ENCODE measurements around the gene APOBEC3B. TPM values are rescaled to one million over a fixed set of nuclear protein-coding genes. Genes with fewer than 3 reads are reported as not detected.
"Not testable (repeated sequence)": the region's sequence is repeated elsewhere in the genome, so short reads cannot be mapped to it uniquely, and the experiment has no call there.

The APOBEC3B gene
- total RNA-seq, 2 experiments from 2014 or later, result not detected

DNA sequence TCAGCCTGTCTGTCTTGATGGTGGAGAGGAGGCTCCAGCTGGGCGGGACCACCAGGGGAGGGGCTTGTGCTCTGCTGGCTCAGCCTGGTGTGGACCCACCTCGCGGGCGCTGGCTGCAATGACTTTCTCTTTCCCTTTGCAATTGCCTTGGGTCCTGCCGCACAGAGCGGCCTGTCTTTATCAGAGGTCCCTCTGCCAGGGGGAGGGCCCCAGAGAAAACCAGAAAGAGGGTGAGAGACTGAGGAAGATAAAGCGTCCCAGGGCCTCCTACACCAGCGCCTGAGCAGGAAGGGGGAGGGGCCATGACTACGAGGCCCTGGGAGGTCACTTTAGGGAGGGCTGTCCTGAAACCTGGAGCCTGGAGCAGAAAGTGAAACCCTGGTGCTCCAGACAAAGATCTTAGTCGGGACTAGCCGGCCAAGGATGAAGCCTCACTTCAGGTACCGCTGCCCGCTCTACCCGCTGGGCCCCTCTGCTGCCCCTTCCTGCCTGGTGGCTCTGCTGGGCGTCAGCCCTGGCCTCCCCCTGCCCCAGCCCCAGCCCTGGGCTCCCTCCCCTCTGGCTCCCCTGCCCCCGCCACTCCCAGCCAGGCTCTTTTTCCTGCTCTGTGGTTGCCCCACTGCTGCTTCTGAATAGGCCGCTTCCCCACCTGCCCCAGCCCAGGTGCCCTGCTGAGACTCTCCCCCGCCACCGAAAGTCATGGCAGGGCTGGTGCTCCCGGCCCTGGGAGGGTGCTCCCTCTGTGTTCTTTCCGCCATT, 58.6 kb downstream of the APOBEC3B start, which contains the start of gene APOBEC3F:
Gene APOBEC3F (plus strand): TSS at position 327 of the 759 bp plus-strand sequence. CDS start 97 bp downstream, at position 424.
- H3K36me3 ChIP-seq (ENCODE audit: insufficient read depth, low read length), result peaks cover 18% of the 10 kb centered on the region
- CTCF ChIA-PET; H3K9me3 ChIP-seq (ENCODE audit: control insufficient read depth in 1 of 2, insufficient read depth in 1 of 2, low read length in 2 of 2); H3K27me3 Mint-ChIP-seq; H3K27me3 ChIP-seq (ENCODE audit: control insufficient read depth in 1 of 2, insufficient read depth in 2 of 2, low read length in 2 of 2); H3K9me3 Mint-ChIP-seq: not testable (repeated sequence)
- peaks cover 47% of the 10 kb centered on the region for H3K4me1 Mint-ChIP-seq (ENCODE audit: low read depth)
- H3K27ac Mint-ChIP-seq, result peak within 1 kb of the TSS; percentile 85
- intact Hi-C loops (cut with DNase I, micrococcal nuclease), result loop anchor here in 1 of 2 experiments (5.0 kb wide), 2 partner anchors 33 to 47 kb away; no protein-coding TSS in a partner anchor
- peak within 1 kb of the TSS; percentile 88 for H3K4me3 Mint-ChIP-seq
- peaks cover 44% of the 10 kb centered on the region for H3K4me1 ChIP-seq (ENCODE audit: insufficient read depth, low read length)
- ATAC-seq (ENCODE audit: poor library complexity), result peak; percentile 89
- POLR2A ChIA-PET, result interaction anchor here (0.7 to 1.0 kb wide), 2 partner anchors 13 to 49 kb away, joined by 3 to 4 read pairs; no protein-coding TSS in a partner anchor
- peak within 1 kb of the TSS; percentile 55 to 63 for H3K27ac ChIP-seq (ENCODE audit: low read depth in 1 of 2, low read length in 2 of 2)
- H3K4me3 ChIP-seq (ENCODE audit: low read length), result peak within 1 kb of the TSS; percentile 67
- H3K36me3 Mint-ChIP-seq (ENCODE audit: low read depth), result peaks cover 17% of the 10 kb centered on the region
- DNase-seq, result peak; percentile 46 to 83 (median 52)

DNA sequence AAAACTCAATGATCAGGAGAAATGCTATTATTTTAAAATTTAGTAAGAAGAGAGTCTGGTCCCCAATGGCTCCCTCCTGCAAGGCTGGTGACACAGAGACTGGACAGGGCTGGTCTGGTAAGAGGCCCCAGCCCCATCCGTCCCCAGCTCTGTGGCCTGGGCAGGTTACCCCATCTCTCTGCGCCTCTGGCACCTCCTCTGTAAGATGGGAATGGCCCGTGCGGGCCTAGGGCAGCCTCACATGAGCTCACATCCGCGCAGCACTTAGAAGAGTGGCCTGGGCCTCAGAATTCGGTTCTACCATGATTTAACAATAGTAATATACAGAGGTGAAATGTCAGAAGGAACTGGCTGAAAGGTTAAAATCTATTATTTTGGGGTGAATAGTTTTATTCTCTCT, 59.8 kb downstream of the APOBEC3B start:
- peaks cover 42% of the 10 kb centered on the region for H3K4me1 ChIP-seq (ENCODE audit: insufficient read depth, low read length)
- peaks cover 48% of the 10 kb centered on the region for H3K4me1 Mint-ChIP-seq (ENCODE audit: low read depth)
- H3K36me3 ChIP-seq (ENCODE audit: insufficient read depth, low read length), result peaks cover 22% of the 10 kb centered on the region
- H3K27me3 Mint-ChIP-seq, result no peaks in the 10 kb centered on the region
- no peak for ATAC-seq (ENCODE audit: poor library complexity)
- H3K36me3 Mint-ChIP-seq (ENCODE audit: low read depth), result peaks cover 28% of the 10 kb centered on the region
- no peaks in the 10 kb centered on the region for H3K9me3 ChIP-seq (ENCODE audit: control insufficient read depth in 1 of 2, insufficient read depth in 1 of 2, low read length in 2 of 2)
- ChIA-PET CTCF (no interaction called here), POLR2A (no interaction called here)
- peak overlapping the region; percentile 67 for H3K4me3 ChIP-seq (ENCODE audit: low read length)
- peak overlapping the region; percentile 88 for H3K4me3 Mint-ChIP-seq
- no peaks in the 10 kb centered on the region for H3K27me3 ChIP-seq (ENCODE audit: control insufficient read depth in 1 of 2, insufficient read depth in 2 of 2, low read length in 2 of 2)
- H3K27ac Mint-ChIP-seq, result peak overlapping the region; percentile 85
- H3K9me3 Mint-ChIP-seq, result no peaks in the 10 kb centered on the region
- no peak for DNase-seq
- TF ChIP-seq, protein P1, sequence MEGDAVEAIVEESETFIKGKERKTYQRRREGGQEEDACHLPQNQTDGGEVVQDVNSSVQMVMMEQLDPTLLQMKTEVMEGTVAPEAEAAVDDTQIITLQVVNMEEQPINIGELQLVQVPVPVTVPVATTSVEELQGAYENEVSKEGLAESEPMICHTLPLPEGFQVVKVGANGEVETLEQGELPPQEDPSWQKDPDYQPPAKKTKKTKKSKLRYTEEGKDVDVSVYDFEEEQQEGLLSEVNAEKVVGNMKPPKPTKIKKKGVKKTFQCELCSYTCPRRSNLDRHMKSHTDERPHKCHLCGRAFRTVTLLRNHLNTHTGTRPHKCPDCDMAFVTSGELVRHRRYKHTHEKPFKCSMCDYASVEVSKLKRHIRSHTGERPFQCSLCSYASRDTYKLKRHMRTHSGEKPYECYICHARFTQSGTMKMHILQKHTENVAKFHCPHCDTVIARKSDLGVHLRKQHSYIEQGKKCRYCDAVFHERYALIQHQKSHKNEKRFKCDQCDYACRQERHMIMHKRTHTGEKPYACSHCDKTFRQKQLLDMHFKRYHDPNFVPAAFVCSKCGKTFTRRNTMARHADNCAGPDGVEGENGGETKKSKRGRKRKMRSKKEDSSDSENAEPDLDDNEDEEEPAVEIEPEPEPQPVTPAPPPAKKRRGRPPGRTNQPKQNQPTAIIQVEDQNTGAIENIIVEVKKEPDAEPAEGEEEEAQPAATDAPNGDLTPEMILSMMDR (IDR thresholded peaks at IDR 0.05), result no peak
- no peak overlapping the region for H3K27ac ChIP-seq (ENCODE audit: low read depth in 1 of 2, low read length in 2 of 2)
- intact Hi-C loops (cut with DNase I, micrococcal nuclease), result loop anchor here in 1 of 2 experiments (5.0 kb wide), 2 partner anchors 35 to 45 kb away; no protein-coding TSS in a partner anchor

Other genes with a start within 250 kb of the APOBEC3B start
- 100 to 1,000 TPM; 440 to 453 TPM for gene SUN2, start 226.3 kb upstream of the APOBEC3B start, total RNA-seq
- gene DNAL4, start 188.2 kb upstream of the APOBEC3B start, total RNA-seq, result 1 to 10 TPM; 1.9 to 2.7 TPM
- 1 to 10 TPM; 4.2 to 4.6 TPM for gene NPTXR, start 138.3 kb upstream of the APOBEC3B start, total RNA-seq
- 10 to 100 TPM; 41.6 to 42.8 TPM for gene CBX6, start 110.1 kb upstream of the APOBEC3B start, total RNA-seq
- gene APOBEC3A, start 24.7 kb upstream of the APOBEC3B start, total RNA-seq, result 1 to 10 TPM in 1 of 2 experiments, under 1 TPM in 1; 0.74 to 1.6 TPM
- 10 to 100 TPM; 13.9 to 14.8 TPM for gene APOBEC3C, start 31.9 kb downstream of the APOBEC3B start, total RNA-seq
- gene APOBEC3D, start 38.8 kb downstream of the APOBEC3B start, total RNA-seq, result 1 to 10 TPM; 7.4 to 8.0 TPM
- 1 to 10 TPM; 4.3 to 6.5 TPM for gene APOBEC3F, start 58.5 kb downstream of the APOBEC3B start, total RNA-seq
- gene APOBEC3G, start 94.9 kb downstream of the APOBEC3B start, total RNA-seq, result 10 to 100 TPM; 18.8 to 20.6 TPM
- under 1 TPM; 0.67 to 0.85 TPM for gene APOBEC3H, start 114.9 kb downstream of the APOBEC3B start, total RNA-seq
- 10 to 100 TPM; 48.6 to 49.1 TPM for gene CBX7, start 170.3 kb downstream of the APOBEC3B start, total RNA-seq

Data from CD4-positive, alpha-beta T cell (primary cell).